Right forelimb (tissue), 1 donor: ENCODE data around the gene MTHFD2L.
"Not testable (repeated sequence)": the region's sequence is repeated elsewhere in the genome, so short reads cannot be mapped to it uniquely, and the experiment has no call there.

Experiments used
- DNase-seq: peaks from one replicate; pipeline ENCODE4 v3.0.0-alpha.2; 2018

Gene MTHFD2L

DNA sequence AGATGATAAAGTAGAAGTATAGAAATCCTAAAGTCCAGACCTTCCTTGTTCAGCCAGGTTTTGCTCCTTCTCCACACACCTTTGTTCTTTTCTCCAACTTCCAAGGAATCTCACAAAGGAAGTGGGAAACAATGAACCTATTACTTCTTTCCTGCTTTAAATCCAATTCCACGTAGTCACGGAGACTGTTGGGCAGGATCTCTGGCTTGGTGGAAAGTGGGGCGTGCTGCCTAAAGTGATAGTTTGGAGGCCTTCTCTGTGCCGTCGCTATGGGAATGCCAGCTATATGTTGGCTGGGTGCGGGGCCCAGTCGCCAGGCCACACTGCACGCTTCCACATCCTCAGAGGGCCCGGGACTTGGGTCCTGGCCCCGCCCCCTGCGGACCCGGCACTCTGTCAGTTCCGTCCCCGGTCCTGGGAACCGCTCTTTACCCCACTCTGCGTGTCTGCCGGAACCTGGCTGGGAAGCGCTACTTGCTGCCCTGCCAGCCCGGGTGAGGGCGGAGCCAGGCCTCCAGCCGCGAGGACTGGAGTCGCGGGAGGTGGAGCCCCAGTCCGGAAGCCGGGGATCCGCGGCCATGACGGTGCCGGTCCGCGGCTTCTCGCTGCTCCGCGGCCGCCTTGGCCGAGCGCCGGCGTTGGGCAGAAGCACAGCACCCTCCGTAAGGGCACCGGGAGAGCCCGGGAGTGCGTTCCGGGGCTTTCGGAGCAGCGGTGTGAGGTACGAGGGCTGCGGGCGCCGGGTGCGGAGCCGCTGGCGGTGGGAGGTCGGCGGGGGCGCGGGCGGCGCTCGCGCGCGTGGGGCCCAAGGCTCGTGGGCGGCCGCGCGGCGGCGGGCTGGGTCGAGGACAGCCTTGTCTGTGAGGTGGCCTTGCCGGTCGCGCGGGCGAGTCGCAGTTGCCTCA lies at the start of gene MTHFD2L:
Gene MTHFD2L (plus strand): TSS at position 558 of the 905 bp plus-strand sequence. CDS start 21 bp downstream, at position 579.
- DNase-seq = peak; percentile 96

DNA sequence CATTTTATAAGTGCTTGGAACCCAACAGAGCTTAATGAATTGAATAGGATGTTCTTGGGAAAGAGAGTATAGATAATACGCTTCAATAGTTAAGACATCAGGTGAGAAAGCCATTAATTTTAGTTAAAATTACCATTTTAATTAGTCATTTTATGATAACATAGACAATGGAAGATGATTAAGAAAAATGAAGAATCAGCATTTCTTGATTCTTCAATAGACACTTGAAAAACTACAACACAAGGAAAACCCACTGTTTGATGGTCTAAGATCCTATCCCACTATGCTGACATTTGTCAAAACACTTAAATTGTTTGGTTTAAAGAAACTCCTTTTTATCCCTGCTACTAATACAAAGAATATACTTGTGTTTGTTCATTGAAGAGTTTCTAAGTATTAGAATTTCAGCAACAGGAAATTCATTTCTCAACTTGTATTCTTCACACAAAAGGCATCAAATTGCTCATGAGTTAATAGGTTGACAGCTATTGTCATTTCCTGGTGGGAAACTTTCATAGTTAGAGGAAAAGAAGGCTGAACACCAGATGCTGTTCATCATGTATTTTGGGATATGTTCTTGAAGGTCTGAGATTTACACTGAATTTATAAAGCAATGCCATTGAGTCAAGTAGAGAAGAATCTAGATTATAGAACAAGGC lies 49.3 kb upstream of the MTHFD2L start:
- DNase-seq = no peak

DNA sequence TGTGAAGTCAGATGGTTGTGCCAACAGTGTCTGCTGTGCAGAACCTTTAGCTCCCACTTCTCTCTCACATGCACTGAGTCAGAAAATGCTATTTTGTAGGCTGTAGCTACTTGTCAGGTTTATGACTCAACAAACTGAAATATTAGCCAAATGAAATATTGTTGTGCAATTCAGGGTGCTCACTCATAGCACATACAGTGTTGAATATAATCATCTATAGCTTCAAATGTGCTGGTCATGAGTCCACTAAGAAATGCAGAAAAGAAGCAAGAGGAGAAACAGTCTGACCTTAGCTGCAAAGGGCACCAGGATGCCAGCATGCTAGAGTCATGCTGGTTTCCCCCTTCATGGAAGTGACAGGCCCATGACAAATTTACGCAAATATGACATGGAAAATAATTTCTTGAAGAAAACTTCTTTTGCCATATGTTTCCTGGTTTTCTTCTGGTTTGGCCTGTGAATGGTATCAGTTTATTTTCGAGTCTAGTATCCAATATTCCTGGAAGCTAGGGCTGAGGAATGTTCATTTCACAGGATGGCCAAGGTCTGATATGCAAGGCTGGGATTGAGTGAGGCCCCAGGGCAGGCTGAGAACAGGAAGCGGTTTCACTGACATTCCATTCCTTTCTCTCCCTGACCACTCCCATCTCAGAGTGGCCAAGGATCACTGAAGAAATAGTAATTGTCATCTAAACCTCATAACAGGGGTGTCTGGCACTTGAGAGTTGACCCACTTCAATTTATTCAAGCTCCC lies 48.6 kb upstream of the MTHFD2L start:
- DNase-seq = no peak

DNA sequence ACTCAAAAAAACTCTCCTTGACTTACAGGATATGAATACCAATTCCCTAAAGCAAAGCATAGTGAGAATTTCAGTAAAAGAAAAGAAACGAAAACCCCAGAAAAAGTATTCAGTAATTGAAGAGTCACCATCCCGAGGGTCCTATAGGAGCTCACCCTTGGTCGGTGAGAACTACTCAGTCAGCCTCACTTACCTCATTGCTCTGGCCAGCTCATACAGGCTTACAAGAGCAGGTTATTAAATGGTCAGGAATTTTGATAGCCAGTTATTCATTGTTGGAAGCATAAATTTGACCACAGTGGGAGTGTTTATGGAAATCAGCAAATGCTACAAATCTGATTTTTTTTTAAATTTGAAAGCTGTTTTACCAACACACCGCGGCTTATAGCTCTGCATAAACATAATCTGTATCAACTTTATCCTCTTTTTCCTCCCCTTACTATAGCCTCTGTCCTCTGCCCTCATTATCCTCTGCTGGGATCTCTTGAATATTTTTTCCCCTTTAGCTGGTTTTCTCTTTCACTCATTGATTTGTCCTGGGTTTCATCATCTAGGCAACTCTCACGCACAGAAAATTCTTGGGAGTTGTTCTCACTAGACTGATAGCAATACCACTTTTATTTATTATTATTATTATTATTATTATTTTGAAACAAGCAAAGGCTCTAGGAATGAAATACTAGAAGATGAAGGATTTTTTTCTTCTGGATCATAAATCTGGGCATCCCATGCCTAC lies 47.9 kb upstream of the MTHFD2L start:
- DNase-seq = no peak

DNA sequence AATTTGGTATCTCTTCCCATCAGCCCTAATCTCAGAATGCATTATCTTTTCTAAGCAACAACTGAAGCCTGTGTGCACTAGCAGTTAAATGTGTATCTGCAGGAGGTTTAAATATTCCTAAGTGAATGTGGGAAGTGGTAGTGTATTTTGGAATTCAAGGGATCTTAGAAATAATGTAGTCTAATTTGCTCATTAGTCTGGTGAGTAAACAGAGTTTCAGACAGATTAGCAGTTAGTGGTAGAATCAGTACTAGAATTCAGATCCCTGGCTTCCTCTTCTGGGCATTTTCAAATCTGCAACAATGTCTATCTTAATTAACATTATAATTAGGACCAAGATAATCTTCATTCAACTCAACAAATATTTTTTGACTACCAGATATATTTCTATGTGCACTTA lies 47.2 kb upstream of the MTHFD2L start:
- DNase-seq = no peak

DNA sequence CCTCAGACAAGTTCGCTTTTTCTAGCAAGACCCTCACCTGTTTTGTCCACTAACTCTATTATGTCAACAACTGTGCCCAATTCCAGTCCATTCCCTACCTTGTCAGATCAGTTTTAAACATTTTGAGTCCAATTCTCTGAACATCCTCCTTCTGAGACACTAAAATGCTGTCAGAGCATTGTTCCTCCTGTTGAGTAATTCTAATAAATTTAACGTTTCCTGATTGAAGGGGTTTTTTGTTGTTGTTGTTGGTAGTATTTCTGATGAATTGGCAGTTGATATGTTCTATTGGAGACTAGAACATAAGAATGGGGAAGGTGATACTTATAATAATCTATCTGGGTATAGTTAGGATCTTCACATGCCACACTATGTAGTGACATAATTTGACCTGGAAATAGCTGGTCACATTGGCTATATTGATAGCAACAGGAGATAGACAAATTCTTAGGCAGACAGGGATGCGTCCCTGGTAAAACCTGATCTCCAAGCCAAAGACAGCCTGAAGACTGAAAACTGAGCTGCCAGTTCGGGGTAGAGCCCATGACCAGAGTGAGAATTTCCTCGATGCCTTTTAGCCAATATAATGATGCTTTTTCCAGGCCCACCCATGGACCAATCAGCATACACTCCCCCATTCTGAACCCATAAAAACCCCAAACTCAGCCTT lies 46.5 kb upstream of the MTHFD2L start:
- DNase-seq = no peak

DNA sequence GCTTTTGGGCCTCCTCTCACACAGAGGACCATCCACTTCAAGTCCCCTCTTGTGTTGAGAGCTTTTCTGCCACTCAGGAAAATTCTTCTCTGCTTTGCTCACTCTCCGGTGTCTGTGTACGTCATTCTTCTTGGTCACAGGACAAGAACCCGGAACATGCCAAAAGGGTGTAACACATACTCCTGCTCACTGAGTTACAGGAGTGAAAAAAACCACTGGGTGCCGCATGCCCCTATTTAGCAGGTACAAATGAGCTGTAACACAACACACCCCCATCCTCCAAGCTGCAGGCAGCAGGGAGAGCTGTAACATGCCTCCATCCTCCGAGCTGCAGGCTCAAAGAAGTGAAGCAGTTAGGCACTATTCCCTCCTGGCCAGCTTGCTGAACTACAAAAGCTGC lies 45.9 kb upstream of the MTHFD2L start:
- no peak for DNase-seq

DNA sequence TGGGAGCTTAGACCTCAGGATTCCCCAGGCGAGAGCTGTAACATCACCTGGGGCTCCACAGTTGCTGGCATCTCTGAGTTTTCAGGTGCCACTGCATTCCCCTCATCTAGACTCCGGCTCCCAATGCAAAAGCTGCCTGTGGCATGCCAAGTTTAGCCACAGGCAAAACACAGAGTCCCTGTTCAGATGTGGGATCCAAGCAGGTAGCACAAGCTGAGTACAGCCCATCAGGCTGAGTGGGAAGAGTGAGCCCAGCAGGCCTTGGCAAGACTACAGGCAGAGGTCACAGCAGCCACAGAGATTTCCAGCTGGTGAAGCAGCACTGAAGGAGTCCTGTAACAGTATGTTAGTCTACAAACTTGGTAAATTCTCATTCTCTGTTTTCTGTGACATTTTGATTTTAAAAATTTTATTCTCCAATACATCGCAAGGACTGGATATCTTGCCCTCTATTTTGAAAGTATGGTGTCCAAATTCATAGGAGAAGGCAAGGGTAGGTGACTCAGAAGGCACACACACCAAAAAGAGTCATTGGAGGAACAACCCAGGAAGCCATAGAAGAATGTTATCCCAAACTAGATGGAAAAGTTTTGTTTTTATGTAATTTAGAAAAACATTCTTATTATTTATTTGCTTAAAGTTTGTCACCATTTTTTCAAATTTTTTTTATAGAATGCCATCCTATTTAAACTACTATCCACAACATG lies 45.4 kb upstream of the MTHFD2L start:
- no peak for DNase-seq

DNA sequence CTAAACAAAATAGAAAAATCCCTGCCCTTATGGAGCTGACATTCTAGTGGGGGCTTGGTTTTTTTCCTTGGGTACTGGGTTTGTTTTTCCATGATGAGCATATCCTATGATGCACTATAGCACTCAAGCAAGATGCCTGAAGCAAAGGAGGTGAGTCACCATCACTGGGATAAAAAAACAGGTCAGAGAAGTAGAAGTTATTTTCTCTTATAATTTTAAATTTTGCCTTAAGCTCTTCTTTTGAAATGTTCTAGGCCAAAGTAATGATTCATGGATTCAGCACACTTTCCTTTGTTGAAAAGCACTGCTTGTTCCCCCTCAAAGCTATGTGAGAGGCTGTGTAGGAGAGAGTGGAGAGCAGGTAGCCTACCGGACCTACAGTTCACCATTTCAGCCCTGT lies 43.7 kb upstream of the MTHFD2L start:
- DNase-seq = no peak

DNA sequence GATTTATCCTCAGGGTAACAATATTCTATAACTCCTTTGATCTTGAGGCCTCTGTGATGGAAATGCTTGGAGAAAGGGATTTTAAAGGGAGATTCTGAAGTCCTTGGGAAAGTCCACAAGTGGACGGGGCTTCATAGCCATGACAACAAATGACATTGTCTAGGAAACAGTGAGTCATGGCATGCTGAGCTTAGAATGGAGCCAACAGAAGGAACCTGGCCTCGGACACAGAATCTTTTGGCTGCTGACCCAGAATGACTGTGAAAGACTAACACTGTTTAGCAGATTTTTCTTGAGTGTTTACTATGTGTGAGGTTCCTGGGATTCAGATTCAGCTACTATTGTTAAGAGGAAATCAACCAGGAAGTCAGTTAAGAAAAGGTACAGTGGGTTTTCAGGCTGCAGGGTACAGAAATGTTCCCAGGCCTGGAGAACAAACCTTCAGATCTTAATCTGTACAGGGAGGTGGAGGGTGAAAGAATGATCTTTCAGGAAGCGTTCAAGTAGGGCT lies 40.8 kb upstream of the MTHFD2L start:
- DNase-seq = peak; percentile 67

DNA sequence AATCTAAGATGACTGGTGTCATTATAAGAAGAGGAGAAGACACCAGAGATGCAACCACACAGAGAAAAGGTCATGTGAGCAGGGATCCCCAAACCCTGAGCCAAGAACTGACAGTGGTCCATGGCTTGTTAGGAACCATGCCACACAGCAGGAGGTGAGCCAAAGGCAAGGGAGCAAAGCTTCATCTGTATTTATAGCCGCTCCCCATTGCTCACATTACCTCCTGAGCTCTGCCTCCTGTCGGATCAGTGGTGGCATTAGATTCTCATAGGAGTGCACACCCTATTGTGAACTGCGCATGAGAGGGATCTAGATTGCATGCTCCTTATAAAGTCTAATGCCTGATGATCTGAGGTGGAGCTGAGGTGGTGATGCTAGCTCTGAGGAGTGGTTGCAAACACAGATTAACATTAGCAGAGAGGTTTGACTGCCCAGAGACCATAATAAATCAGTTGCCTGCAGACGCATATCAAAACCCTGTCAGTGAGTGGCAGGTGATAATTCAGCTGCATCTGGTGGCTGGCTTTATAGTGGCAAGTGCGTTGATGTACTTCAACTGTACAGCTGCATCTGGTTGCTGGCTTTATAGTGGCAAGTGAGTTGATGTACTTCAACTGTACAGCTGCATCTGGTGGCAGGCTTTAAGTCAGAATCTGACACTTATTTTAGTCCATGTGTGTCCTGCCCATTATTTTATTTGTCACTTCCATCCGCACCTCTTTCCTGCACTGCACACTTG lies 39.1 kb upstream of the MTHFD2L start:
- no peak for DNase-seq

DNA sequence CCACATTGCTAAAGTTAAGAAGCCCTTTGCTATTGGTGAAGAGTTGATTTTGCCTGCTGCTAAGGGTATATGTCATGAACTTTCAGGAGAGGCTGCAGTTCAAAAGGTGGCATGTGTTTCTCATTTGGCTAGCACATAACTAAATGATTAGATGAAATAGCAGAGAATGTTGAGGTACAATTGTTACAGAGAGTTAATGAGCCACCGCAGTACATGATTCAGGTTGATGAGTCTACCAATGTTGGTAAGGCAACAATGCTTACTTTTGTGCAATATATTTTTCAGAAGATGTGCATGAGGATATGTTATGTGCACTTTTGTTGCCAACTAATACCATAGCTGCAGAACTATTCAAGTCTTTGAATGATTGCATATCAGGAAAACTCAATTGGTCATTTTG lies 37.8 kb upstream of the MTHFD2L start:
- no peak for DNase-seq

DNA sequence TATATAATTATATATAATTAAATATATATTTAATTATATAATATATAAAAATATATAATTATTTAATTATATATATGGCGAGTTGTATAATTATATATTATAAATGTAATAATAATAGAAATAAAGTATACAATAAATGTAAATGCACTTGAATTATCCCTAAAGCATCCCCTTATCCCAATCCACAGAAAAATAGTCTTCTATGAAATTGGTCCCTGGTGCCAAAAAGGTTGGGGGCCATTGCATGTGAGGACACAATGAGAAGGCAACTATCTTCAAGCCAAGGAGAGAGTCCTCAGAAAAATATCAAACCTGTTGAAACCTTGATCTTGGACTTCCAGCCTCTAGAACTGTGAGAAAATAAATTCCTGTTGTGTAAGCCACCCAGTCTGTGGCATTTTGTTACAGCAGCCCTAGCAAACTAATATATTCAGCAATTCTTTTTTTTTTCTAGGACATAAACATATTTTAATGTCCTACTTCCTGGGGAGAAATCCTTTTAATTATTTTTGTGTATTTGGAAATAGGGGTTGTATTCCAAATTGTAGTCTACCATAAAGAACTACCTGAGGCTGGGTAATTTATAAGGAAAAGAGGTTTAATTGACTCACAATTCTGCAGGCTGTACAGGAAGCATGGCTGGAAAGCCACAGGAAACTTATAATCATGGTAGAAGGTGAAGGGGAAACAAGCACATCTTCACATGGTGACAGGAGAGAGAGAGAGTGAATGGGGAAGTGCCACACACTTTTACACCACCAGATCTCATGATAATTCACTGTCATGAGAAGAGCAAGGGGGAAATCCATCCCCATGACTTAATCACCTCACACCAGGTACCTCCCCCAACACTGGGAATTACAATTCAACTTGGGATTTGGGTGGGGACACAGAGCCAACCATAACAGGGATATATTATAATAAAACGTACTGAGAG lies 36.0 kb upstream of the MTHFD2L start:
- DNase-seq = no peak

DNA sequence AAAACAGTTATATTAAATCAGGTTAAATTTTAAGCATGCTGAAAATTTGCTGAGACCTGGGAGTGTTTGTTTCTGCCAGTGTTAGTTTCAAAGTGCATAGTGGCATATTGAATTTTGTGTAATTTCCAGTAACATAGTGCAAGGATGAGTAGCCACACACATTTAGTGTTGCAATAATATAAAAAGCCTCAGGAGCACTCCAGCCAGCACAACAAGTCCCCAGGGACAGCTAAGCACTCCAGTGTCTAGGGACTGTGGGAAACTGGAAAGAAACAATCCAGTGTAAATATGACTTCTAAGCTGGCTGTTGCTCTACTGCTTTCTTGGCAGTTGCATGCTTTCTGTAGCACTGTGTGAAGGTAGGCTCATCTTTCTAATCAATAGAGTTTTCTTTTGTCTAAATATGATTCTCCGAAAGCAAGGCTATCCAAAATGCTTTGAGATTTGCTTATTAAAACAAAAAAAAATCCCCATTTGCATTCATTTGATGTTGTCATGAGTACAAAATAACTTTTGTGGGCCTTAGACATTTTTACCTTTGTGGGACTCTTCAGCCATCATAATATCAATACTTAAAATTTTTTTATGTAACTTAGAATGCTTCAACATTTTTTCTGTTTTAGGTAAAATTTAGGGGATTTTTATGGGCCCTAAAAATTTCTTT lies 34.7 kb upstream of the MTHFD2L start:
- no peak for DNase-seq

DNA sequence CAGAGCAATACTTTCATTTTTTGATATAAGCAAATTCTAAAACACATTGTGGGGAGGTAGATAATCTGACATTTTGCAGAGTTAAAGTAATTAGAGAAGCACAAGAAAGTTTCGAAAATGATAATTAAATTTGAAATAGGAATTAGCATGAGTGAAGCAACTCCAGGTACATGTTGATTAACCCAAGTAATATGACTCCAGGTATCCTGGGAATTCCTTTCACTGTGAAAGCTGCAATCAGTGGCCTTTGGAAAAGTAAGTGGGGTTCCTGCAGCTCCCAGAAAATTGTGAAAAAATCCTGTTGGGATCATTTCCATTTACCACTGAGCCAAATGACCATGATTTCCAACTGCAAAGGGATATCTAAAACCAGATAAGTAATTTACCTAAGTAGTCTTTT lies 32.9 kb upstream of the MTHFD2L start:
- DNase-seq = no peak

DNA sequence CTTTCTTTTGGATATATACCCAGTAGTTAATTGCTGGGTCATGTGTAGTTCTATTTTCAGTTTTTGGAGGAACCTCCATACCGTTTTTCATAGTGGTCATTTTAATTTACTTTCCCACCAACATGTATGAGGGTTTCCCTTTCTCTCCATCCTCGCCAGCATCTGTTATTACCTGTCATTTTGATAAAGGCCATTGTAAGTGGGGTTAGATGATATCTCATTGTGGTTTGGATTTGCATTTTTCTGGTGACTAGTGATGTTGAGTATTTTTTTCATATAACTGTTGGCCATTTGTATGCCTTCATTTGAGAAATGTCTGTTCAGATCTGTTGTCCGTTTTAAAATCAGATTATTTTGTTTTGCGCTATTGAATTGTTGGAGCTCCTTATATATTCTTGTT lies 30.2 kb upstream of the MTHFD2L start:
- DNase-seq = no peak

DNA sequence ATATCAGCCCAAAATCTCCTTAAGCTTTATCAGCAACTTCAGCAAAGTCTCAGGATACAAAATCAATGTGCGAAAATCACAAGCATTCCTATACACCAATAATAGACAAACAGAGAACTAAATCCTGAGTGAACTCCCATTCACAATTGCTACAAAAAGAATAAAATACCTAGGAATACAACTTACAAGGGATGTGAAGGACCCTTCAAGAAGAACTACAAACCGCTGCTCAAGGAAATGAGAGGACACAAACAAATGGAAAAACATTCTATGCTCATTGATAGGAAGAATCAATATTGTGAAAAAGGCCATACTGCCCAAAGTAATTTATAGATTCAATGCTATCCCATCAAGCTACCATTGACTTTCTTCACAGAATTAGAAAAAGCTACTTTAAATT lies 27.1 kb upstream of the MTHFD2L start:
- DNase-seq = not testable (repeated sequence)

DNA sequence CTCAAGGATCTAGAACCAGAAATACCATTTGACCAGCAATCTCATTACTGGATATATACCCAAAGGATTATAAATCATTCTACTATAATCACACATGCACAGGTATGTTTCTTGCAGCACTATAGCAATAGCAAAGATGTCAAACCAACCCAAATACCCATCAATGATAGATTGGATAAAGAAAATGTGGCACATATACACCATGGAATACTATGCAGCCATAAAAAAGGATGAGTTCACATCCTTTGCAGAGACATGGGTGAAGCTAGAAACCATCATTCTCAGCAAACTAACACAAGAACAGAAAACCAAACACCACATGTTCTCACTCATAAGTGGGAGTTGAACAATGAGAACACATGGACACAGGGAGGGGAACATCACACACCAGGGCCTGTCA lies 25.7 kb upstream of the MTHFD2L start:
- not testable (repeated sequence) for DNase-seq

DNA sequence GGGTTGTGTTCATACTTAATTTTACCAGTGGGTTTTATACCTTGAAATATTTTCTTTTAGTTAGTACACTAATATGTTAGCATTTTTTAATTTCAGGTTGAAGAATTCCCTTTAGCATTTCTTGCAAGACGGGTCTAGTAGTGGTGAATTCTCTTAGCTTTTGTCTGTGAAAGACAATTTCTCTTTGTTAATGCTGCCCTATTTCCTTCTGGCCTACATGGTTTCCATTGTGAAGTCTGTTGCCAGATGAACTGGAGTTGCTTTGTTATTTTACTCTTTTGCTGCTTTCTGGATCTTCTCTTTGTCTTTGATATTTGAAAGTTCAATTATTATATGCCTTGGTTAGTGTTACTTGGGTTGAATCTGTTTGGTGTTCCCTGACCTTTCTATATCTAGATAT lies 25.0 kb upstream of the MTHFD2L start:
- no peak for DNase-seq
